Stomach (tissue), 4 donors: ENCODE measurements around the gene AP1B1.

ENCODE experiments used
- POLR2A ChIP-seq, 4 donors: fragments of 450-650 bp; IDR thresholded peaks; one replicate each; pipeline ENCODE4 v1.6.1; 2016; ENCODE audit warnings: antibody characterized with exemption in 4 of 4, control low read depth in 2 of 4, mild to moderate bottlenecking in 1 of 4, moderate library complexity in 1 of 4
- POLR2AphosphoS5 ChIP-seq, 3 donors: sonication (generic); formaldehyde crosslinking; IDR thresholded peaks; one replicate each; pipeline ENCODE4 v1.6.1; 2016; ENCODE audit warnings: antibody characterized with exemption in 3 of 3
- TF ChIP-seq, protein P1 (sequence below), 7 experiments: fragments of 450-650 bp in 4 of 7; fragments of 200-600 bp in 3 of 7; sonication (generic) in 3 of 7; IDR thresholded peaks; one replicate each; pipeline ENCODE4 v1.5.1; 2016 to 2019; ENCODE audit warnings: antibody characterized with exemption in 7 of 7, control low read depth in 2 of 7, mild to moderate bottlenecking in 1 of 7

- TF ChIP-seq POLR2AphosphoS5 (IDR thresholded peaks at IDR 0.05) (no peak), POLR2A (IDR thresholded peaks at IDR 0.05) (no peak)
- TF ChIP-seq, protein P1, sequence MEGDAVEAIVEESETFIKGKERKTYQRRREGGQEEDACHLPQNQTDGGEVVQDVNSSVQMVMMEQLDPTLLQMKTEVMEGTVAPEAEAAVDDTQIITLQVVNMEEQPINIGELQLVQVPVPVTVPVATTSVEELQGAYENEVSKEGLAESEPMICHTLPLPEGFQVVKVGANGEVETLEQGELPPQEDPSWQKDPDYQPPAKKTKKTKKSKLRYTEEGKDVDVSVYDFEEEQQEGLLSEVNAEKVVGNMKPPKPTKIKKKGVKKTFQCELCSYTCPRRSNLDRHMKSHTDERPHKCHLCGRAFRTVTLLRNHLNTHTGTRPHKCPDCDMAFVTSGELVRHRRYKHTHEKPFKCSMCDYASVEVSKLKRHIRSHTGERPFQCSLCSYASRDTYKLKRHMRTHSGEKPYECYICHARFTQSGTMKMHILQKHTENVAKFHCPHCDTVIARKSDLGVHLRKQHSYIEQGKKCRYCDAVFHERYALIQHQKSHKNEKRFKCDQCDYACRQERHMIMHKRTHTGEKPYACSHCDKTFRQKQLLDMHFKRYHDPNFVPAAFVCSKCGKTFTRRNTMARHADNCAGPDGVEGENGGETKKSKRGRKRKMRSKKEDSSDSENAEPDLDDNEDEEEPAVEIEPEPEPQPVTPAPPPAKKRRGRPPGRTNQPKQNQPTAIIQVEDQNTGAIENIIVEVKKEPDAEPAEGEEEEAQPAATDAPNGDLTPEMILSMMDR (IDR thresholded peaks at IDR 0.05), result no peak
Measured at GRCh38 chr22:29335656-29336055, 52.7 kb downstream of the AP1B1 start.
